Trophoblast cell (in vitro differentiated cells and primary cell): ENCODE data around the gene LMF1.

ENCODE experiments used
- DNase-seq, 2 donors: peaks; one replicate each; pipeline ENCODE4 v3.0.0-alpha.2; 2016
- H2AFZ ChIP-seq: 2 replicates; pipeline ENCODE4 v1.6.1; 2013; ENCODE audit warnings: low read length, moderate library complexity, mild to moderate bottlenecking; ENCODE audit not compliant: insufficient read depth, poor library complexity
- H2AK5ac ChIP-seq: 2 replicates; pipeline ENCODE4 v1.6.1; 2013; ENCODE audit warnings: mild to moderate bottlenecking, low read length
- H2BK120ac ChIP-seq: 2 replicates; pipeline ENCODE4 v1.6.1; 2013; ENCODE audit warnings: low read length, mild to moderate bottlenecking, moderate library complexity; ENCODE audit not compliant: insufficient read depth, poor library complexity
- H2BK12ac ChIP-seq: 2 replicates; pipeline ENCODE4 v1.6.1; 2013; ENCODE audit warnings: mild to moderate bottlenecking, low read length, moderate library complexity
- H2BK5ac ChIP-seq: 2 replicates; pipeline ENCODE4 v1.6.1; 2013; ENCODE audit warnings: low read length, low read depth, moderate library complexity, mild to moderate bottlenecking; ENCODE audit not compliant: poor library complexity
- H3K14ac ChIP-seq: 2 replicates; pipeline ENCODE4 v1.6.1; 2013; ENCODE audit warnings: mild to moderate bottlenecking, low read length
- H3K18ac ChIP-seq: 2 replicates; pipeline ENCODE4 v1.6.1; 2013; ENCODE audit warnings: mild to moderate bottlenecking, low read length
- H3K23ac ChIP-seq: 2 replicates; pipeline ENCODE4 v1.6.1; 2013; ENCODE audit warnings: low read length
- H3K27ac ChIP-seq: 2 replicates; pipeline ENCODE4 v1.5.1; 2013; ENCODE audit warnings: low read depth, mild to moderate bottlenecking, inconsistent platforms, low read length, moderate library complexity
- H3K27me3 ChIP-seq: 2 replicates; pipeline ENCODE4 v1.6.1; 2013; ENCODE audit warnings: inconsistent platforms, mild to moderate bottlenecking, low read length, moderate library complexity; ENCODE audit not compliant: insufficient read depth
- H3K36me3 ChIP-seq, 2 experiments: 1 replicate in 1 of 2; 2 replicates in 1 of 2; pipeline ENCODE4 v1.6.1; 2013; ENCODE audit warnings: low read length in 2 of 2, mild to moderate bottlenecking in 2 of 2, moderate library complexity in 1 of 2; ENCODE audit not compliant: insufficient read depth in 2 of 2, control insufficient read depth in 1 of 2
- H3K4ac ChIP-seq: 2 replicates; pipeline ENCODE4 v1.6.1; 2013; ENCODE audit warnings: low read depth, mild to moderate bottlenecking, low read length, moderate library complexity
- H3K4me1 ChIP-seq, 2 experiments: 1 replicate in 1 of 2; 2 replicates in 1 of 2; pipeline ENCODE4 v1.6.1; 2013; ENCODE audit warnings: low read length in 2 of 2, mild to moderate bottlenecking in 2 of 2, moderate library complexity in 1 of 2; ENCODE audit not compliant: insufficient read depth in 2 of 2, control insufficient read depth in 1 of 2
- H3K4me2 ChIP-seq: 2 replicates; pipeline ENCODE4 v1.6.1; 2013; ENCODE audit warnings: inconsistent platforms, mild to moderate bottlenecking, low read length, moderate library complexity
- H3K4me3 ChIP-seq: 2 replicates; pipeline ENCODE4 v1.5.1; 2013; ENCODE audit warnings: mild to moderate bottlenecking, low read depth, low read length, inconsistent platforms
- H3K79me1 ChIP-seq: one replicate; pipeline ENCODE4 v1.6.1; 2013; ENCODE audit warnings: low read length
- H3K79me2 ChIP-seq: 2 replicates; pipeline ENCODE4 v1.6.1; 2013; ENCODE audit warnings: low read length, mild to moderate bottlenecking; ENCODE audit not compliant: control insufficient read depth, insufficient read depth, poor library complexity
- H3K9ac ChIP-seq: 2 replicates; pipeline ENCODE4 v1.6.1; 2013; ENCODE audit warnings: mild to moderate bottlenecking, low read length
- H3K9me3 ChIP-seq: 2 replicates; pipeline ENCODE4 v1.6.1; 2013; ENCODE audit warnings: low read depth, mild to moderate bottlenecking, control low read depth, inconsistent platforms, low read length; ENCODE audit not compliant: insufficient read depth
- H4K12ac ChIP-seq: 2 replicates; pipeline ENCODE4 v1.6.1; 2013; ENCODE audit warnings: low read depth, mild to moderate bottlenecking, low read length, moderate library complexity
- H4K8ac ChIP-seq: 2 replicates; pipeline ENCODE4 v1.6.1; 2013; ENCODE audit warnings: low read depth, mild to moderate bottlenecking, low read length, moderate library complexity
- H4K91ac ChIP-seq: one replicate; pipeline ENCODE4 v1.6.1; 2013; ENCODE audit warnings: low read depth, mild to moderate bottlenecking, low read length, moderate library complexity
- WGBS: extraction: QIAGEN DNeasy Blood & Tissue Kit; methylation state at CpG from one replicate; pipeline ENCODE4 v1.1.7; 2013; ENCODE audit warnings: missing lambda C conversion rate; ENCODE audit not compliant: insufficient read length, insufficient coverage; ENCODE audit errors: extremely low coverage; 5-methylcytosine and 5-hydroxymethylcytosine counted together

LMF1 gene

GRCh38 chr16:856101-856500 lies 114.7 kb downstream of the LMF1 start:
- H3K4ac ChIP-seq, result no peak overlapping the region

GRCh38 chr16:855471-855870 lies 115.3 kb downstream of the LMF1 start:
- no CpG with 5 or more reads among the region's 13 CpGs for WGBS
- Histone ChIP-seq H4K8ac (no peak overlapping the region), H2BK12ac (no peak overlapping the region)

More at GRCh38 chr16:856101-856500, 114.7 kb downstream of the LMF1 start:
- H3K27ac ChIP-seq, result no peak overlapping the region
- H3K4me3 ChIP-seq, result no peak overlapping the region
- H3K4me2 ChIP-seq, result no peak overlapping the region
- no peak for DNase-seq
- H2BK5ac ChIP-seq, result no peak overlapping the region
- H4K12ac ChIP-seq, result no peak overlapping the region
- H3K23ac ChIP-seq, result no peak overlapping the region
- no peaks in the 10 kb centered on the region for H3K4me1 ChIP-seq
- no peak overlapping the region for H4K8ac ChIP-seq
- no peak overlapping the region for H3K18ac ChIP-seq
- no peak overlapping the region for H2BK120ac ChIP-seq
- H2AFZ ChIP-seq, result no peak overlapping the region
- no peaks in the 10 kb centered on the region for H3K27me3 ChIP-seq
- H3K79me2 ChIP-seq, result no peaks in the 10 kb centered on the region
- H3K79me1 ChIP-seq, result no peaks in the 10 kb centered on the region
- no CpG with 5 or more reads among the region's 12 CpGs for WGBS
- H3K36me3 ChIP-seq, result no peaks in the 10 kb centered on the region
- H4K91ac ChIP-seq, result no peak overlapping the region
- no peak overlapping the region for H3K14ac ChIP-seq
- H2AK5ac ChIP-seq, result no peak overlapping the region
- no peak overlapping the region for H3K9ac ChIP-seq
- H3K9me3 ChIP-seq, result peaks cover 68% of the 10 kb centered on the region
- no peak overlapping the region for H2BK12ac ChIP-seq

DNA sequence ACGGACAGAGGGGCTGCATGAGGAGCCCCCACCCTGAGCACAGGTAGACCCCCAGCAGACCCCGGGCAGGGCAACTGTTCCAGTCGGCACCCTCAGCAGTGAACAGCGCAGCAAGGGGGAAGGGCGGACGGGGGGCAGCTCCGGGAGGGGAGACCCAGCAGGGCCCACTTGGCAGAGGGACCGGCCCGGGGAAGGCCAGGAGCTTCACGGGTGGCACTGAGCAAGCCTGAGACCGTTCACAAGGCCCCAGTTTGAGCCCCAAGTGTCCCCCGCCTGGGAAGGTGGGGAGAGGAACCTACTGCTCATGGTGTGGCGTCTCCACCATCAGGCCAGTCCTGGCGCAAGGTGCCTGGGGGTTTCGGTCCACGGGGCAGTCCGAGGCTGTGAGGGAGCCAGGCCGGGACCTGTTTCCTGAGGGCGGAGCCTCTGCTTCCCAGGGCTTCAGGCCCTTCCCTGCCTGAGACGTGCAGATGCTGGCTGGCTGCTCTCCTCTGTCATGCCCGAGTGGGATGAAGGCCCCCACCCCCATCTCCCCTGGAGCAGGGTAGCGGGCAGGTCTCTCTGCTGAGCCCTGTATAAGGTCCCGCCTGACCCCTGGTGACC lies 115.9 kb downstream of the LMF1 start:
- Histone ChIP-seq H4K12ac (no peak overlapping the region), H2BK12ac (no peak overlapping the region), H3K14ac (no peak overlapping the region), H2AK5ac (no peak overlapping the region), H3K36me3 (no peaks in the 10 kb centered on the region), H3K9me3 (peaks cover 78% of the 10 kb centered on the region), H3K79me2 (no peaks in the 10 kb centered on the region), H4K91ac (no peak overlapping the region), H2BK5ac (no peak overlapping the region), H3K18ac (no peak overlapping the region), H3K4me3 (no peak overlapping the region), H3K79me1 (no peaks in the 10 kb centered on the region), H2AFZ (no peak overlapping the region), H3K9ac (no peak overlapping the region), H3K27me3 (no peaks in the 10 kb centered on the region), H3K4me1 (no peaks in the 10 kb centered on the region), H3K4ac (no peak overlapping the region), H3K4me2 (no peak overlapping the region), H3K23ac (no peak overlapping the region), H4K8ac (no peak overlapping the region), H2BK120ac (no peak overlapping the region), H3K27ac (no peak overlapping the region)
- WGBS, result no CpG with 5 or more reads among the region's 23 CpGs
- no peak for DNase-seq

More at GRCh38 chr16:855471-855870, 115.3 kb downstream of the LMF1 start:
- Histone ChIP-seq H3K79me2 (no peaks in the 10 kb centered on the region), H3K4ac (no peak overlapping the region), H3K4me2 (no peak overlapping the region), H3K4me1 (no peaks in the 10 kb centered on the region), H3K27ac (no peak overlapping the region), H2AFZ (no peak overlapping the region), H3K9ac (no peak overlapping the region), H3K27me3 (no peaks in the 10 kb centered on the region), H4K91ac (no peak overlapping the region), H2BK120ac (no peak overlapping the region), H3K9me3 (peaks cover 73% of the 10 kb centered on the region), H2BK5ac (no peak overlapping the region), H3K36me3 (no peaks in the 10 kb centered on the region), H3K18ac (no peak overlapping the region), H3K4me3 (peak overlapping the region; percentile 23), H3K14ac (no peak overlapping the region), H2AK5ac (no peak overlapping the region), H4K12ac (no peak overlapping the region), H3K23ac (no peak overlapping the region), H3K79me1 (no peaks in the 10 kb centered on the region)
- no peak for DNase-seq

DNA sequence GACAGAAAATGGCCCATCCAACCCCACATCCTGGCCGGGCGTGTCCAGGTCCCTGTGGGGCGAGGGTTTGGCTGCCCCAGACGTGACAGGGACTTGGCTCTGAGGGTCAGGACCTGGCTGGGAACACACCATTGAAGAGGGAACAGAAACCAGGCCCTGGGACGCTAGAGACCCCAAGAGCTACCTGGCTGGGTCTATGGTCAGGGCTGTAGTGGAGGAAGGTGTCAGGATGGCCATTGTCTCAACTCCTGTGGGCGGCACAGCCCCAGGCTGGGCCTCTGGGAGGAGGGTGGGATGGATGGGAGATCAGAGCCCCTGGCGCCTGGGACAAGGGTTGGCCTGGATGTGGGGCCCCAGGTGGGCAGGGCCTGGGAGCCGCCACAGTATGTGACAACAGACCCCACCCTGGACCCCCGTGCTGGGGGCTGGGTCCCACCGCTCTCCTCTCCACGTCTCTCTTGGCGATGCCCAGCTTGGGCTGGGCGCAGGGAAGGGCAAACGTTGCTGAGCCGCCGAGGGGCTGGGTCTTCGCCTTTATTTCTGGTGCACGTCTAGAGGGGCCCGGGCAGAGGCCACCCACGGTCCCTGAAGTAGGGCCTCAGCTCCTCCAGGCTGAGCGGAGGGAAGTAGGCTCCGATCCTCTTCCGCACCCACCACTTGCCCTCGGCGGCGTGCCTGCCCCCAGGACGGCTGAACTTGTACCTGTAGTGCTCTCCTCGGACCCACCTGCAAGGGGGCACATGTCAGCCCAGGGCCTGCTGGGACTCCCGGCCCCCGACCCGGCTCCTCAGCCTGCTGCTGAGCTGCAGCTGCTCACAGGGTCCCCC lies 116.6 kb downstream of the LMF1 start:
- Histone ChIP-seq H3K9me3 (peaks cover 75% of the 10 kb centered on the region), H3K27ac (no peak overlapping the region), H2BK12ac (no peak overlapping the region), H3K4me3 (peak overlapping the region; percentile 10), H4K91ac (no peak overlapping the region), H2BK120ac (no peak overlapping the region), H3K27me3 (no peaks in the 10 kb centered on the region), H2AFZ (no peak overlapping the region), H4K8ac (no peak overlapping the region), H3K18ac (no peak overlapping the region), H3K4ac (no peak overlapping the region), H2AK5ac (no peak overlapping the region), H3K9ac (no peak overlapping the region), H3K4me1 (no peaks in the 10 kb centered on the region), H3K23ac (no peak overlapping the region), H4K12ac (no peak overlapping the region), H3K4me2 (no peak overlapping the region), H2BK5ac (no peak overlapping the region), H3K79me2 (no peaks in the 10 kb centered on the region), H3K36me3 (no peaks in the 10 kb centered on the region), H3K14ac (no peak overlapping the region), H3K79me1 (no peaks in the 10 kb centered on the region)
- WGBS, result no CpG with 5 or more reads among the region's 31 CpGs
- no peak for DNase-seq
